HG03039 (cell line): Measurements from ENCODE around the gene KRTAP5-6.

Experiments used
- ATAC-seq: cut with Tn5 transposase; IDR thresholded peaks from one replicate; pipeline ENCODE4 v1.9.1; 2021; ENCODE audit warnings: mild to moderate bottlenecking, moderate library complexity; ENCODE audit not compliant: unreplicated experiment

KRTAP5-6 gene

GRCh38 chr11:1701091-1701807 lies 4.3 kb downstream of the KRTAP5-6 start:
- ATAC-seq, result no peak

- ATAC-seq, result no peak
Observed at GRCh38 chr11:1702506-1702905, 5.5 kb downstream of the KRTAP5-6 start.

DNA sequence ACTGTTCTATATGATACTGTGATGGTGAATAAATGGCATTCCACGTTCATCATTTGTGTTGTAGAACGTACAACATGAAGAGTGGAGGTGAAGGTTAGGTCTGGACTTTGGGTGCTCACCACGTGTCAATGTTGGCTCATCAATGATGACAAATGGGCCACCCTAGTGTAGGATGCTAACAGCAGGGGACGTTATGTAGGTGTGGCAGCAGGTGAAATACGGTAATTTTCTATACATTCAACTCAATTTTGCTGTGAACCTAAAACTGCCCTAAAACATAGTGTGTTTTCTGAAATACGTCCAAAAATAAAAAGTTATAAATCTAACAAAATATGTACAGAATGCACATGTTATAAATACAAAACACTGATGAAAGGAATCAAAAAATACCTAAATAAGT lies 6.2 kb downstream of the KRTAP5-6 start:
- no peak for ATAC-seq

- no peak for ATAC-seq
Observed at GRCh38 chr11:1705126-1706052, 8.4 kb downstream of the KRTAP5-6 start.

DNA sequence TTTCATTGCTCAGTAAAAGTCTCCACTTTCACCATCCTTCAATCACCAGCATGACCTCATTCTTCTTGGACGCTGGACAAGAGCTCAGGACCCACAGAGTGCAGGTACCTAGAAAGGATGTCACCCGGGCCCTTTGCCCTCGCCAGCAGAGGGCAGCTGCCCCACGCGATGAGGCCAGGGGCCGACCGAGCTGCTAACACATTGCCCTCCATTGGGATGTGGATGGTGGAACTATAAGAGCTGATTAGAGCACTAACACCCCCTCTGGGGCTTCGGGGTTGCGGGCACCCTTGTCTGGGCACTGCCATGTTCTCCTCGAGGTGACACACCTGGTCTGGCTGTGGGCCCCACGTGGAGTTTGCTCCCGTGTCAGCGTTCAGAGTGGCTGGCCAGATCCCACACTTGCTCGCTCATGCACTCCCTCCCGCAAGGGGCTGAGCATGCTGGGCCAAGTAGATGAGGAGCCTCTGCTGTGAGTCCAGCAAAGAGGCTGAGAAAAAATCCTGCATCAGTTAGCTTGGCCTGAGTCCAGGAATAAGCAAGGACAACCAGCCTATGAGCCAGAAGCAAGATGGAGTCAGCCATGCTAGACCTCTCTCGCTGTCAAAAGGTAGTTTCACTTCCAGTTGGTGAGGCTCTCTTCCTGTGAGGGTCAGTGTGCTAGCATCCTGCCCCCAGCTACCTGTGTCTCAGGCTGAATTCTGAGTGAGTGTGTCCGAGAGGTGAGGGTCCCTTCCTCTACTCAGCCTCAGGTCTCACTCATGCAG lies 9.8 kb downstream of the KRTAP5-6 start:
- ATAC-seq, result no peak

- ATAC-seq, result no peak
Observed at GRCh38 chr11:1707751-1708150, 10.8 kb downstream of the KRTAP5-6 start.

GRCh38 chr11:1708716-1709115 lies 11.7 kb downstream of the KRTAP5-6 start:
- no peak for ATAC-seq

GRCh38 chr11:1714908-1715885 lies 18.2 kb downstream of the KRTAP5-6 start:
- ATAC-seq, result no peak

GRCh38 chr11:1717745-1718144 lies 20.8 kb downstream of the KRTAP5-6 start:
- ATAC-seq, result no peak

DNA sequence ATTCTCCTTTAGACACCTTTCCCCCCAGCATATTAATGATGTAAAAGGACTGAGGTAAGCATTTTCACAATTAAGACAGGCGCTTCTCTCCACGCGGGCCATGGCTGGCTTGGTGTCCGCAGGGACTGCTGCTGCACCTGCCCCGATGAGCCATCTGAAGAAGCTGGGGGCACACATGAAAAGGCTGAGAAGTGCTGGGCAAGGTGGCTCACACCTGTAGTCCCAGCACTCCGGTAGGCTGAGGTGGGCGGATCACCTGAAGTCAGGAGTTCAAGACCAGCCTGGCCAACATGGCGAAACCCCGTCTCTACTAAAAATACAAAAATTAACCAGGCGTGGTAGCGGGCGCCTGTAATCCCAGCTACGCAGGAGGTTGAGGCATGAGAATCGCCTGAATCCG lies 21.3 kb downstream of the KRTAP5-6 start:
- ATAC-seq, result no peak

DNA sequence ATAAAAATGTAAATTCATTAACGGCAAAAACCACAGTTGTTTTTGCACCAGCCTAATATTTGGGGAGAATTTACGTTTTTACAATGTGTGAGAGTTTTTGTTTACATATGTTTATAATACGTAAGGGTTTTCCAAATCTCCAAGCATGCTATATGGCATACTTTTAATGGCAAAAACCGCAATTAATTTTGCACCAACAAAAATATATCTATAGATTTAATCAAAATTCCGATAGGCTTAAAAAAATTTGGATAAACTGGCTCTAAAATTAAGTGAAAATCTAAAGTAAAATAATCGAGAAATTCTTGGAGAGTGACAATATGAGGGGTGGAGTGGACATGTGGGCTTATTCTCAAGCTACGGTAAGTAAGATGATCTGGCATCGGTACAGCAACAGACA lies 22.8 kb downstream of the KRTAP5-6 start:
- ATAC-seq, result no peak

GRCh38 chr11:1727096-1727690 lies 30.2 kb downstream of the KRTAP5-6 start:
- no peak for ATAC-seq

GRCh38 chr11:1727861-1728260 lies 30.9 kb downstream of the KRTAP5-6 start:
- no peak for ATAC-seq

DNA sequence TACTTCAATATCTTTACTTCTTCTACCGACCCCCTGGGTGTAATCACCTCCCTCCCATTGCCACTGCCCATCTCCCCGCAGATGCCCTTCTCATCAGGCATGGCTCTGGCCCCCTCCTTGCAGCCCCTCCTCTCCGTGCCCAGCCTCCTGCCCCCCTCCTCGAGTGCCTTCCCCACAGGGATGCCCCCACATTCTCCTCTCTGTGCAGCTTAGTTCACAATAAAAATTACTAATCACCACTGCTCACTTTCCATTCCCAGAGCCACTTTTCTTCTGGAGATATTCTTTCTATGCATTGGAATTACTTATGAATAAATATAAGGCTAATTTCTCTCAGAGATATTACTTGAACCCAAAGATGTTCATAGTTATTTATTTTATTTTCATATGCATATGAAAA lies 31.3 kb downstream of the KRTAP5-6 start:
- ATAC-seq, result no peak

DNA sequence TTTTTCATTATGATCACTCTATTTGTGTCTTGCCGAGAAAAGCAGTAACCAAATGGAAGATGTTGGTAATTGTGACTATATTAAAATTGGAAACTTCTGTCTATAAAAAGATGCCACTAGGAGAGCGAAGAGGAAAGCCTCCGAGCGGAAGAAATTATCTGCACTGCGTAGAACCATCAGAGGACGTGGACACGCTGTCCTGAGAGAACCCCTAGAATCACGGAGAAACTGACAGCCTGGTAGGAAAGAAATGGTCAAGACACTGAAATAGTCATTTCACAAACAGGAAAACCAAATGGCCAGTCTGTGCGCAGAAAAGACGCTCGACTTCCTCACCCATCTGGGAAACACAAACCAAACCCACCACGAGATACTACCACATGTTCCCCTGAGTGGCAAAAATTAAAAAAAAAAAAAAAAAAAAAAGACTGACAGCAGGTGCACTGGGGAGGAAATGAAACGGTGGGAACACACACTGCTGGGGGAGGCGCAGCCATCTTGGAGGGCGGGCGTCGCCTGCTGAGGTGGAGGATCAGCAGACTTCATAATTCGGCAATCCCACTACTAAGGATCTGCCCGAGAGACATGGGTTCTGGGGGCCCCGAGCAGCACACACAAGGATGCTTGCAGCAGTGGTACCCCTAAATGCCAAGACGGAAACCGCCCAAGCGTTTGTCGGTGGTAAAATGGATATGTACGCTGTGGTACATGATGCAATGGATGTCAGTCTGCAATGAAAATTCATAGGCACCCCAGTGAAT lies 32.1 kb downstream of the KRTAP5-6 start:
- no peak for ATAC-seq

- no peak for ATAC-seq
Observed at GRCh38 chr11:1729692-1730011, 32.7 kb downstream of the KRTAP5-6 start.

- no peak for ATAC-seq
Observed at GRCh38 chr11:1730059-1730629, 33.1 kb downstream of the KRTAP5-6 start.

- no peak for ATAC-seq
Observed at GRCh38 chr11:1731451-1732059, 34.6 kb downstream of the KRTAP5-6 start.
